Body of pancreas (tissue), 4 donors: ENCODE data around the gene SHISA5.
A peak's percentile ranks its signal among the peaks of the same experiment; 100 is the strongest.

Experiments used
- POLR2A ChIP-seq, 3 donors: fragments of 450-650 bp; IDR thresholded peaks; one replicate each; pipeline ENCODE4 v1.6.1; 2016; ENCODE audit warnings: antibody characterized with exemption in 3 of 3, mild to moderate bottlenecking in 2 of 3
- TF ChIP-seq, protein P1 (sequence below), 7 experiments: fragments of 450-650 bp in 4 of 7; fragments of 200-600 bp in 3 of 7; sonication (generic) in 3 of 7; IDR thresholded peaks; one replicate each; pipeline ENCODE4 v1.5.1; 2016 to 2019; ENCODE audit warnings: antibody characterized with exemption in 7 of 7

- TF ChIP-seq, protein P1, sequence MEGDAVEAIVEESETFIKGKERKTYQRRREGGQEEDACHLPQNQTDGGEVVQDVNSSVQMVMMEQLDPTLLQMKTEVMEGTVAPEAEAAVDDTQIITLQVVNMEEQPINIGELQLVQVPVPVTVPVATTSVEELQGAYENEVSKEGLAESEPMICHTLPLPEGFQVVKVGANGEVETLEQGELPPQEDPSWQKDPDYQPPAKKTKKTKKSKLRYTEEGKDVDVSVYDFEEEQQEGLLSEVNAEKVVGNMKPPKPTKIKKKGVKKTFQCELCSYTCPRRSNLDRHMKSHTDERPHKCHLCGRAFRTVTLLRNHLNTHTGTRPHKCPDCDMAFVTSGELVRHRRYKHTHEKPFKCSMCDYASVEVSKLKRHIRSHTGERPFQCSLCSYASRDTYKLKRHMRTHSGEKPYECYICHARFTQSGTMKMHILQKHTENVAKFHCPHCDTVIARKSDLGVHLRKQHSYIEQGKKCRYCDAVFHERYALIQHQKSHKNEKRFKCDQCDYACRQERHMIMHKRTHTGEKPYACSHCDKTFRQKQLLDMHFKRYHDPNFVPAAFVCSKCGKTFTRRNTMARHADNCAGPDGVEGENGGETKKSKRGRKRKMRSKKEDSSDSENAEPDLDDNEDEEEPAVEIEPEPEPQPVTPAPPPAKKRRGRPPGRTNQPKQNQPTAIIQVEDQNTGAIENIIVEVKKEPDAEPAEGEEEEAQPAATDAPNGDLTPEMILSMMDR (IDR thresholded peaks at IDR 0.05): peak; percentile 97 to 100 (median 100)
- no peak for TF ChIP-seq POLR2A (IDR thresholded peaks at IDR 0.05)
Measured at GRCh38 chr3:48435774-48436476, 68.0 kb downstream of the SHISA5 start.
